ENCODE measurements around the gene ATPAF2. TPM values are rescaled to one million over a fixed set of nuclear protein-coding genes. Genes with fewer than 3 reads are reported as not detected.

The ATPAF2 gene
- total and polyA plus RNA-seq, 4 donors = 12.9 to 20.1 (median 16.8) TPM

DNA sequence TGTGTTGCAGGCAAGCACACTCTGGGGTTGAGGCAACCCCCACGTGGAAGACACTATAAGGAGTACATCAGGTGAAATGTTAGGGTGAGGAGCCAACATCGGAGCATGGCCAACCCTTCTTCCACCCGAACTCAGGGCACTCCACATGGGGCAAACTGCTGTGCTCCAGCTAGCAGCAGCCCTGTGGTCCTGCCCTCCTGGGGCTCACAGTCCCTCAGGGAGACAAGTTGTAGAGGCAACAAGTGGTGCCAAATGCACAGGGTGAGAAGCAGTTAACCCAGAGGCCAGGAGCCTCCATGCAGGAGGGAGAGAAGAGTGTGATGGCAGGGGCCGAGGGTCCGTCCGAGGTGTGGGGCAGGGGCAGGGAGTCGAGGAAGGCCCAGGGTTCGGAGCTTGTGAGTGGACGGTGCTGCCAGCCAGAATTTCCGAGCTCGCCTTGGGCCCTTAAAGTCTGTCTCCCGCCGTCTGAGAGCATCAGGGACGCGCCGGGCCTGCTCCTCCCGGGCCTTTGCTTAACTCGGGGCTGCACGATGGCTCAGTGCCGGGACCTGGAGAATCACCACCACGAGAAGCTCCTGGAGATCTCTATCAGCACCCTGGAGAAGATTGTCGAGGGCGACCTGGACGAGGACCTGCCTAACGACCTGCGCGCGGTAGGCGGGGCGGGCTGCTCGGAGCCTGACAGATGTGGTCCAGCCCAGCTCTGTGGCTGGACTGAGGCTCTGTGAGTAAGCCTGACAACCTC is 32.3 kb downstream of the ATPAF2 start:
- TF ChIP-seq, protein P1, sequence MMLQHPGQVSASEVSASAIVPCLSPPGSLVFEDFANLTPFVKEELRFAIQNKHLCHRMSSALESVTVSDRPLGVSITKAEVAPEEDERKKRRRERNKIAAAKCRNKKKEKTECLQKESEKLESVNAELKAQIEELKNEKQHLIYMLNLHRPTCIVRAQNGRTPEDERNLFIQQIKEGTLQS (IDR thresholded peaks at IDR 0.05) = no peak
- no peak for TF ChIP-seq SP1 (IDR thresholded peaks at IDR 0.05)
- TF ChIP-seq, protein P2, sequence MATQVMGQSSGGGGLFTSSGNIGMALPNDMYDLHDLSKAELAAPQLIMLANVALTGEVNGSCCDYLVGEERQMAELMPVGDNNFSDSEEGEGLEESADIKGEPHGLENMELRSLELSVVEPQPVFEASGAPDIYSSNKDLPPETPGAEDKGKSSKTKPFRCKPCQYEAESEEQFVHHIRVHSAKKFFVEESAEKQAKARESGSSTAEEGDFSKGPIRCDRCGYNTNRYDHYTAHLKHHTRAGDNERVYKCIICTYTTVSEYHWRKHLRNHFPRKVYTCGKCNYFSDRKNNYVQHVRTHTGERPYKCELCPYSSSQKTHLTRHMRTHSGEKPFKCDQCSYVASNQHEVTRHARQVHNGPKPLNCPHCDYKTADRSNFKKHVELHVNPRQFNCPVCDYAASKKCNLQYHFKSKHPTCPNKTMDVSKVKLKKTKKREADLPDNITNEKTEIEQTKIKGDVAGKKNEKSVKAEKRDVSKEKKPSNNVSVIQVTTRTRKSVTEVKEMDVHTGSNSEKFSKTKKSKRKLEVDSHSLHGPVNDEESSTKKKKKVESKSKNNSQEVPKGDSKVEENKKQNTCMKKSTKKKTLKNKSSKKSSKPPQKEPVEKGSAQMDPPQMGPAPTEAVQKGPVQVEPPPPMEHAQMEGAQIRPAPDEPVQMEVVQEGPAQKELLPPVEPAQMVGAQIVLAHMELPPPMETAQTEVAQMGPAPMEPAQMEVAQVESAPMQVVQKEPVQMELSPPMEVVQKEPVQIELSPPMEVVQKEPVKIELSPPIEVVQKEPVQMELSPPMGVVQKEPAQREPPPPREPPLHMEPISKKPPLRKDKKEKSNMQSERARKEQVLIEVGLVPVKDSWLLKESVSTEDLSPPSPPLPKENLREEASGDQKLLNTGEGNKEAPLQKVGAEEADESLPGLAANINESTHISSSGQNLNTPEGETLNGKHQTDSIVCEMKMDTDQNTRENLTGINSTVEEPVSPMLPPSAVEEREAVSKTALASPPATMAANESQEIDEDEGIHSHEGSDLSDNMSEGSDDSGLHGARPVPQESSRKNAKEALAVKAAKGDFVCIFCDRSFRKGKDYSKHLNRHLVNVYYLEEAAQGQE (IDR thresholded peaks at IDR 0.05) = no peak
- TF ChIP-seq HNF4G (IDR thresholded peaks at IDR 0.05) = no peak
- TF ChIP-seq YY1 (IDR thresholded peaks at IDR 0.05) = no peak
- no peak for TF ChIP-seq FOXA1 (IDR thresholded peaks at IDR 0.05)
- TF ChIP-seq FOXA2 (IDR thresholded peaks at IDR 0.05) = no peak
- no peak for TF ChIP-seq JUND (IDR thresholded peaks at IDR 0.05)
- no peak for TF ChIP-seq GABPA (IDR thresholded peaks at IDR 0.05 in 1 of 2, conservative IDR thresholded peaks at IDR 0.05 in 1 of 2)
- TF ChIP-seq, protein P3, sequence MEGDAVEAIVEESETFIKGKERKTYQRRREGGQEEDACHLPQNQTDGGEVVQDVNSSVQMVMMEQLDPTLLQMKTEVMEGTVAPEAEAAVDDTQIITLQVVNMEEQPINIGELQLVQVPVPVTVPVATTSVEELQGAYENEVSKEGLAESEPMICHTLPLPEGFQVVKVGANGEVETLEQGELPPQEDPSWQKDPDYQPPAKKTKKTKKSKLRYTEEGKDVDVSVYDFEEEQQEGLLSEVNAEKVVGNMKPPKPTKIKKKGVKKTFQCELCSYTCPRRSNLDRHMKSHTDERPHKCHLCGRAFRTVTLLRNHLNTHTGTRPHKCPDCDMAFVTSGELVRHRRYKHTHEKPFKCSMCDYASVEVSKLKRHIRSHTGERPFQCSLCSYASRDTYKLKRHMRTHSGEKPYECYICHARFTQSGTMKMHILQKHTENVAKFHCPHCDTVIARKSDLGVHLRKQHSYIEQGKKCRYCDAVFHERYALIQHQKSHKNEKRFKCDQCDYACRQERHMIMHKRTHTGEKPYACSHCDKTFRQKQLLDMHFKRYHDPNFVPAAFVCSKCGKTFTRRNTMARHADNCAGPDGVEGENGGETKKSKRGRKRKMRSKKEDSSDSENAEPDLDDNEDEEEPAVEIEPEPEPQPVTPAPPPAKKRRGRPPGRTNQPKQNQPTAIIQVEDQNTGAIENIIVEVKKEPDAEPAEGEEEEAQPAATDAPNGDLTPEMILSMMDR (IDR thresholded peaks at IDR 0.05; ENCODE audit: low read depth, low read length, missing input control) = no peak
- TF ChIP-seq, protein P4, sequence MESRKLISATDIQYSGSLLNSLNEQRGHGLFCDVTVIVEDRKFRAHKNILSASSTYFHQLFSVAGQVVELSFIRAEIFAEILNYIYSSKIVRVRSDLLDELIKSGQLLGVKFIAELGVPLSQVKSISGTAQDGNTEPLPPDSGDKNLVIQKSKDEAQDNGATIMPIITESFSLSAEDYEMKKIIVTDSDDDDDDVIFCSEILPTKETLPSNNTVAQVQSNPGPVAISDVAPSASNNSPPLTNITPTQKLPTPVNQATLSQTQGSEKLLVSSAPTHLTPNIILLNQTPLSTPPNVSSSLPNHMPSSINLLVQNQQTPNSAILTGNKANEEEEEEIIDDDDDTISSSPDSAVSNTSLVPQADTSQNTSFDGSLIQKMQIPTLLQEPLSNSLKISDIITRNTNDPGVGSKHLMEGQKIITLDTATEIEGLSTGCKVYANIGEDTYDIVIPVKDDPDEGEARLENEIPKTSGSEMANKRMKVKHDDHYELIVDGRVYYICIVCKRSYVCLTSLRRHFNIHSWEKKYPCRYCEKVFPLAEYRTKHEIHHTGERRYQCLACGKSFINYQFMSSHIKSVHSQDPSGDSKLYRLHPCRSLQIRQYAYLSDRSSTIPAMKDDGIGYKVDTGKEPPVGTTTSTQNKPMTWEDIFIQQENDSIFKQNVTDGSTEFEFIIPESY (IDR thresholded peaks at IDR 0.05) = no peak
- no peak for TF ChIP-seq HNF4A (conservative IDR thresholded peaks at IDR 0.05)
- no peak for TF ChIP-seq NR2F2 (IDR thresholded peaks at IDR 0.05)
- TF ChIP-seq RAD21 (IDR thresholded peaks at IDR 0.05) = no peak
- no peak for TF ChIP-seq RXRA (IDR thresholded peaks at IDR 0.05)
- TF ChIP-seq, protein P5, sequence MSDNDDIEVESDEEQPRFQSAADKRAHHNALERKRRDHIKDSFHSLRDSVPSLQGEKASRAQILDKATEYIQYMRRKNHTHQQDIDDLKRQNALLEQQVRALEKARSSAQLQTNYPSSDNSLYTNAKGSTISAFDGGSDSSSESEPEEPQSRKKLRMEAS (IDR thresholded peaks at IDR 0.05) = no peak
- no peak for TF ChIP-seq EGR1 (IDR thresholded peaks at IDR 0.05; ENCODE audit: low read depth in 2 of 2)
- no peak for TF ChIP-seq TAF1 (conservative IDR thresholded peaks at IDR 0.05)
- H3K9me3 ChIP-seq (ENCODE audit: control insufficient read depth in 4 of 4, low read length in 3 of 4) = no peaks in the 10 kb centered on the region
- no peak overlapping the region for H3K9ac ChIP-seq (ENCODE audit: low read depth in 1 of 2, low read length in 2 of 2)
- DNase-seq (ENCODE audit: low spot score) = no peak
- no peak overlapping the region for H3K27ac ChIP-seq (ENCODE audit: low read depth in 1 of 2, low read length in 2 of 2)
- H3K36me3 ChIP-seq (ENCODE audit: control insufficient read depth in 4 of 4, insufficient read depth in 3 of 4, low read depth in 1 of 4, low read length in 3 of 4) = peaks cover 0 to 15% (median 5%) of the 10 kb centered on the region in 4 donors
- 89% methylated on average over 31 of the region's 31 CpGs for WGBS
- no peaks in the 10 kb centered on the region for H3K4me1 ChIP-seq (ENCODE audit: control insufficient read depth in 4 of 4, insufficient read depth in 4 of 4, low read length in 3 of 4)
- no peak overlapping the region for H3K4me3 ChIP-seq (ENCODE audit: low read depth in 1 of 3, low read length in 3 of 3)
- no peaks in the 10 kb centered on the region for H3K27me3 ChIP-seq (ENCODE audit: control insufficient read depth in 4 of 4, insufficient read depth in 4 of 4, low read length in 3 of 4)
